HUES6 (cell line): ENCODE measurements around the gene CPZ.

ENCODE experiments used
- H3K27ac ChIP-seq: 2 replicates; pipeline ENCODE4 v1.7.0; 2013; ENCODE audit warnings: low read depth, mild to moderate bottlenecking, low read length, inconsistent platforms
- H3K27me3 ChIP-seq: 2 replicates; pipeline ENCODE4 v1.6.1; 2013; ENCODE audit warnings: low read length; ENCODE audit not compliant: control insufficient read depth, insufficient read depth
- H3K36me3 ChIP-seq: 2 replicates; pipeline ENCODE4 v1.6.1; 2013; ENCODE audit warnings: low read length; ENCODE audit not compliant: control insufficient read depth, insufficient read depth
- H3K4me1 ChIP-seq: 2 replicates; pipeline ENCODE4 v1.6.1; 2013; ENCODE audit warnings: low read length; ENCODE audit not compliant: control insufficient read depth, insufficient read depth
- H3K4me3 ChIP-seq: 2 replicates; pipeline ENCODE4 v1.5.1; 2013; ENCODE audit warnings: low read depth, low read length
- H3K9ac ChIP-seq: one replicate; pipeline ENCODE4 v1.6.1; 2013; ENCODE audit warnings: mild to moderate bottlenecking, low read length
- H3K9me3 ChIP-seq: 2 replicates; pipeline ENCODE4 v1.6.1; 2013; ENCODE audit warnings: low read depth, low read length; ENCODE audit not compliant: control insufficient read depth, insufficient read depth

CPZ gene

DNA sequence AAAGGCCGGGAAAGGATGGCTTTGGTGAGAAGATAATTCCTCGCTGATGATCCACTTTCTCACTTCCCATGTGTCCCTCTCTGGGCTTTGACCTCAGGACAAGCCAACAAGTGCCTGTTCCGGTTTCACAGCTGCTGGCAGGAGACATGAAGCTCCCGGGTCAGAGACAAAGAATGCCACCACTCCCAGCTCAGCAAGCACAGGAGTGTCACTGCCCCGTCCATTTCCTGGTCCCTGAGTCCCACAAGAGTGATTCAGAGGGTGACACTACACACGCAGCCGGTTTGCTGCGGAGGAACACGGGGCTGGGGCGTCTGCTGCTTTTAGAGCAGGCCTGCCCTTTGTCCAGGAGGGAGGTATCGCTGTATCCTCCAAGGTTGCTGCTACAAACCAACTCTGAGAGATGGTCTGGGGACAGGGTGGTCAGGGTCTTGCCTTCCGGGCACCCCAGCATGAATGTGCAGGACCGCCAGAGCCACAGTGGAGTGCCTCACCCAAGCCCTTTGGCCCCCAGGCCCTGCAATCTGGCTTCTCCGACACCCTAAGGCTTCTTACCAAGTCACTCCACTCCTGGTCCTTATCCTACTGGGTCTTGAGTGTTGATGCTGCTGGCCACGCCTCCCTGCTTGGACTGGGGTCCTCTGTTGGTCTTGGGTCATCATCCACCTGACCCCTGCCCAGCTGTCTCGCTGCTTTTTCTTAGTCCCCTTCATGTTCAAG lies 49.5 kb downstream of the CPZ start:
- no peak overlapping the region for H3K9ac ChIP-seq
- H3K9me3 ChIP-seq: no peaks in the 10 kb centered on the region
- H3K27ac ChIP-seq: no peak overlapping the region
- peaks cover 12% of the 10 kb centered on the region; the same call in 1 of the 2 replicates for H3K27me3 ChIP-seq
- no peaks in the 10 kb centered on the region for H3K4me1 ChIP-seq
- H3K36me3 ChIP-seq: no peaks in the 10 kb centered on the region
- H3K4me3 ChIP-seq: no peak overlapping the region

DNA sequence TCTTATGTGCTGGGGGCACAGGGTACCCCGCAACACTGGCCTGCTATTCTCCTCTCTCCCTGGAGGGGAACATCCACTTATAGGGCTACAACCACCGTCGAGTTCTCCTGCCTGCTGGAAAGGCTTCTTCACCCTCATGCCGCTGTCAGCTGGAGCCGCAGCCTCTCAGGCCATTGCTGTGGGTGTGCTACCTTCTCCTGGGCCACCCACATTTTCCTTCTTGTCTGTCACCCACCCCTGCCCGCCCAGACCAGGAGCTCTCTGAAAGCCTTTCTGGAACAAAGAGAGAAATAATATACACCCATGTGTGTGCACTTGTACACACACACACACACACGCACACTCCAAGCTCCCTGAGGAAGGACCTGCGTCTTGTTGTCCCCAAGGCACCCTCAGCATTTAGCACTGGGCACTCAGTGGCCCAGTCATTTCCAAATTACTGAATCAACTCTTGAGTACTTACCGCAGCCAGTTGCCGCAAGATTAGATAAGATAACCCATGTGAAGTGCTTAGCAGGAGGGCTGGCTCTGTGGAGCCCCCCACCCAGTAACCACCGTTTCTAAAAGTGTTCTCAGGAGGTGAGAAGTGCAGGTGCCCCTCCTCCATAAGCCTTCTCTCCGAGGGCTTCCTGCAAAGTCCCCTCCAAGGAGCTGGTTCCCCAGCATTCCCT lies 50.2 kb downstream of the CPZ start:
- Histone ChIP-seq H3K9ac (no peak overlapping the region), H3K36me3 (no peaks in the 10 kb centered on the region), H3K27ac (no peak overlapping the region), H3K9me3 (no peaks in the 10 kb centered on the region), H3K27me3 (peaks cover 5% of the 10 kb centered on the region; the same call in 1 of the 2 replicates), H3K4me1 (no peaks in the 10 kb centered on the region), H3K4me3 (no peak overlapping the region)

DNA sequence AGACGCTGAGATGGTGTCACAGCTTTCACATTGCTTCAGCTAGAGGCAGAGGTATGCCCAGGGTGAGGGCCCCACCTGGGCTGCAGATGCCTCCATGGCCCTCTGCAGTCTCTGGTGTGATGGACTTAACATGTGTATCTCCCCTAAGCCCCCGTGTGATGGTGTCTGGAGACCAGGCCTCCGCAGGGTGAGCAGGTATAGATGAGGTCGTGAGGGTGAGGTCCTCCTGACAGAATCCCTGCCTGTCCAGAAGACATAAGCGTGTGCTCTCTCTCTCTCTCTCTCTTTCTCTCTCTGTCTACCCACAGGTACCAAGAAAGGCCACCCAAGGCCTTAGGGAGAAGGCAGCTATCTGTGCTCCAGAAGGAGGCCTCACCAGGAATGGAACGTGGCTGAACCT lies 50.9 kb downstream of the CPZ start:
- Histone ChIP-seq H3K9me3 (no peaks in the 10 kb centered on the region), H3K9ac (no peak overlapping the region), H3K27ac (no peak overlapping the region), H3K4me3 (no peak overlapping the region), H3K27me3 (peaks cover 4% of the 10 kb centered on the region; the same call in 1 of the 2 replicates), H3K4me1 (no peaks in the 10 kb centered on the region), H3K36me3 (no peaks in the 10 kb centered on the region)

DNA sequence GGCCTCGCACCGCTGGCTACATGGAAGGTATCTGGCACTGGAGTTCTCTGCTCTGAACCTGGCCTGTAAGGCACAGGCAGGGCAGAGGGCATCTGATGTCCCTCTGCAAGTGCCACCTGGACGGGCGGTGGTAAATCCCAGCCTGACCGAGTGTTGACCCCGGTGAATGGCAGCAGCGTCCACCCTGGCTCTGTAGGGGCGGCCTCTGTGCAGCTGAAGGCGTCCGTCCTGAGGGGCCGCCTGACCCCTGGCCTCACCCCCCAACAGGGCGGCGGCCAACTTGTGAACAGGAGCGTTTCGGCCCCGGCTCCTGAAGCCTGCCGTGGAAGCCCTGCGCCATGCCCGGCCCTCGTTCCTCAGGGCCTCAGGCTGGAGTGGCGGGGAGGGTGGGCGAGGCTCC lies 51.4 kb downstream of the CPZ start:
- Histone ChIP-seq H3K27me3 (peaks cover 1% of the 10 kb centered on the region; the same call in 1 of the 2 replicates), H3K9ac (no peak overlapping the region), H3K27ac (no peak overlapping the region), H3K36me3 (no peaks in the 10 kb centered on the region), H3K4me1 (no peaks in the 10 kb centered on the region), H3K4me3 (no peak overlapping the region), H3K9me3 (no peaks in the 10 kb centered on the region)

DNA sequence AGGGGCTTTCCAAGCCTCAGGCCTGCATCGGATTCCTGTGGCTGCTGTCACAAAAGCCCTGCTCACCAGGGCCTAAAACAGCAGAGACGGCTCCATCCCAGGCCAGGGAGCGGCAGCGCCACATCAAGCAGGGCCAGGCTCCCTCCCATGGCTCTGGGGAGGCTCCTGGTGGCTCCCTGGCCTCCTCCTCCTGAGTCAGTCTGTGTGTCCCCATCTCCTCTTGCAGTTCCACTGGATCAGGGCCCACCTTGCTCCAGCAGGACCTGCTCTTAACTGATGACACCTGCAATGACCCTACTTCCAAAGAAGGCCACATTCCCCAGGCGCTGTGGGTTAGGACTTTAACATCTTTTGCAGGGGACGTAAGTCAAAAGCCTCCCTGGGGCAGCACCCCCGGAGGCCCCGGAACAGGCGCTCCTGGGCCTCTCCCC lies 51.9 kb downstream of the CPZ start:
- no peaks in the 10 kb centered on the region for H3K4me1 ChIP-seq
- H3K4me3 ChIP-seq: no peak overlapping the region
- H3K27me3 ChIP-seq: no peaks in the 10 kb centered on the region; the same call in 1 of the 2 replicates
- H3K36me3 ChIP-seq: no peaks in the 10 kb centered on the region
- H3K27ac ChIP-seq: no peak overlapping the region
- no peak overlapping the region for H3K9ac ChIP-seq
- H3K9me3 ChIP-seq: no peaks in the 10 kb centered on the region

DNA sequence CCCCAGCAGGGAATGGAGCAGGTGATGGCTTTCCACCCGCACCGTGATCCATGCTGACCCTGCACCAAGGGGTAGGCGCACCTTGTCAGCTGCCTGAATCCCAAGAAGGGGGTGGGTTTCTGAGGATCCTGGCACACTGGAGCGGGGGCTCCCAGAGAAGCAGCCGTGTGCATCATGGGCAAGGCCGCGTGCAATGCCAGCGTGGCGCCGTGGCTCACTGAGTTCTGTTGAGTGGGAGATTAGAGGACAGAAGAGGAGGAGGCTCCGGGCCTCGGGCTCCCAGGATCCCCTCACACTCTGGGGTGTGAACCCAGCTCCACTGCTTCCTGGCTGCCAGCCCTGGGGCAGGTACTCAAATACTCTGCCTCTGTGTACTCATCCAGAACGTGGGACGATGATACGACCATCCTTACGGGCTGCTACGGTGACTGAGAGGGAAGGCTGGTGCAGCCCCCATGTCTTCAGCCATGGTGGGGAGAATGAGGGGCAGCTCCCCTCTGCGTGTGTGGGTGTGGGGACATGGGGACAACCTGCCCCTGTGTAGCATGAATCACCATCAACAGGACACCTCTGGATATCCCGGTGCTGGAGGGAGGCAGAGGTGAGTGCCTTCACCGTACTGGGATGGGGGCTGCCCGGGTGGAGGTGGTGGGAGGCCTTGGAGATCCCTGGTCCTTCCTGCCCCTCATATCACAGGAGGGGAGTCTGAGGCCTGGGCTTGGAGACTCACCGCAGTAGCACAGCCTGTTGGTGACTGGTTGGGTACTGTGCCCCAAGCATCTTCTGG lies 52.6 kb downstream of the CPZ start:
- Histone ChIP-seq H3K4me3 (no peak overlapping the region), H3K4me1 (no peaks in the 10 kb centered on the region), H3K27ac (no peak overlapping the region), H3K9ac (no peak overlapping the region), H3K36me3 (no peaks in the 10 kb centered on the region), H3K27me3 (no peaks in the 10 kb centered on the region; the same call in 1 of the 2 replicates), H3K9me3 (no peaks in the 10 kb centered on the region)

DNA sequence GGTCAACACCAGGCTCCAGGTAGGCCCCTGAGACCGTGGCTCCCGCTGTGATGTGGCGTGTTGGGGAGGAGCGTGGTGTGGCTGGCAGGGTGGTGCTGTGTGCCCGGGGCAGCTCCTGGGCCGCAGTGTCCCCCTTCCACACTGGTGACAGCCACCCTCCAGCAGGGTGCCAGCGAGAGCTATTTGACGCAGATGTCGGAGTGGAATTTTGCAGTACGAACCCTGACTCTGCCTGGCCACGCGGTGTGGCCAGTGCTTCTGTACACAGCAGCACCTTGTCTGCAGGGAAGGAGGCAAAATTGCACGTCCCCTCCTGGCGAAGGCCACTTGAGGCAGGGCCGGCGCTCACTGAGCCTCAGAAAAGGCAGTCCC lies 53.2 kb downstream of the CPZ start:
- H3K9me3 ChIP-seq: no peaks in the 10 kb centered on the region
- H3K27me3 ChIP-seq: no peaks in the 10 kb centered on the region; the same call in 1 of the 2 replicates
- no peaks in the 10 kb centered on the region for H3K36me3 ChIP-seq
- H3K4me1 ChIP-seq: no peaks in the 10 kb centered on the region
- no peak overlapping the region for H3K27ac ChIP-seq
- H3K4me3 ChIP-seq: no peak overlapping the region
- H3K9ac ChIP-seq: no peak overlapping the region

DNA sequence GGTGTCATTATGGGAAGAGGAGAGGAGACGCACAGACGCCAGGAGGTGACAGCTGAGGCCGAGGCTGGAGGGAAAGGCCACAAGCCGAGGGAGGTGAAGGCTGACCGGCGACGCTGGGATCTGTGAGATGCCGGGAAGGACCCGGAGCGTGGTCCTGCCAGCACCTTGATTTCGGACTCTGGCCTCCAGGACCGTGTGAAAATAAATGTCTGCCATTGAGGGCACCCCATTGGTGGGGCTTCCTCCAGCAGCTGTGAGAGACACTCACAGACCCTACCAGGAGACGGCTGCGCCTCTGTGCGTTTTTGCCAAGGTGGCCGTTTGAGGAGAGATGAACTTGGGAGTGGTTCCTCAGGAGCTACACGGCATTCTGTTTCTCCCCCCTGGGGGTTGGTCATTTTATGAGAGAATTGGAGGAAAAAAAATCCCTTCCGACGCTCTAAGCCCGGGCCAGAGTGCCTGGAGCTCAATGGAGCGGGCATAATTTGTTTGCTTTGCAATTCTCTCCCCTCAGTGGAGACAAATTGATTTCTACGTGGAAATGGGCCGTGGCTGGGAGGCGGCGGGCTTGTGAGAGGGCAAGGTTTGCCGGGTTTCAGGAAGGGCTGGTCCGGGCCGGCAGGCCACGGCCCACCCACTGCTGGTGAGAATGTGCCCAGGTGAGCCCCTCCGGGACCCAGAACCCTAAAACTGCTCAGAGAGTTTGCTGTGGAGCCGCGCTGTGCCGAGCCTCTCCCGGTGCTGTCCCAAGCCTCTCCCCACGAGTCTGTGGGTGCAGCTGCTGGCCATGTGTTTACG lies 53.9 kb downstream of the CPZ start:
- H3K4me3 ChIP-seq: no peak overlapping the region

DNA sequence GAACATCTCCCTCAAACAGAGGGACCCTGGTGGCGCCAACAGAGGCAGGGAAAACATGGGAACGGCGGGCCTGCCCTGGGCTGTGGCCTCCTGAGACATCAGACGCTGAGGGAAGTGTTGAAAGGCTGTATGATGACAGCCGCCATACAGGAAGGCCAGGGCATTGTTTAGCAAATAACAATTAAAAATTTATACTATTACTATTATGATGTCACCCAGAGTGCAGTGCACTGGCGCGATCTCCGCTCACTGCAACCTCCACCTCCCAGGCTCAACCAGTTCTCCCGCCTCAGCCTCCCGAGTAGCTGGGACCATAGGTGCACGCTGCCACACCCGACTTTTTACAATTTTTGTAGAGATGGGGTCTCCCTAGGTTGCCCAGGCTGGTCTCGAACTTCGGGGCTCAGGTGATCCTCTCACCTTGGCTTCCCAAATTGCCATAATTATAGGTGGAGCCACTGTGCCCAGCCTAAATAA lies 54.6 kb downstream of the CPZ start:
- Histone ChIP-seq H3K9ac (no peak overlapping the region), H3K27me3 (no peaks in the 10 kb centered on the region; the same call in 1 of the 2 replicates), H3K9me3 (no peaks in the 10 kb centered on the region), H3K4me3 (no peak overlapping the region), H3K36me3 (no peaks in the 10 kb centered on the region), H3K27ac (no peak overlapping the region), H3K4me1 (no peaks in the 10 kb centered on the region)

More for the DNA sequence above, 53.9 kb downstream of the CPZ start:
- Histone ChIP-seq H3K27ac (no peak overlapping the region), H3K9ac (no peak overlapping the region), H3K36me3 (no peaks in the 10 kb centered on the region), H3K9me3 (no peaks in the 10 kb centered on the region), H3K27me3 (no peaks in the 10 kb centered on the region; the same call in 1 of the 2 replicates), H3K4me1 (no peaks in the 10 kb centered on the region)

DNA sequence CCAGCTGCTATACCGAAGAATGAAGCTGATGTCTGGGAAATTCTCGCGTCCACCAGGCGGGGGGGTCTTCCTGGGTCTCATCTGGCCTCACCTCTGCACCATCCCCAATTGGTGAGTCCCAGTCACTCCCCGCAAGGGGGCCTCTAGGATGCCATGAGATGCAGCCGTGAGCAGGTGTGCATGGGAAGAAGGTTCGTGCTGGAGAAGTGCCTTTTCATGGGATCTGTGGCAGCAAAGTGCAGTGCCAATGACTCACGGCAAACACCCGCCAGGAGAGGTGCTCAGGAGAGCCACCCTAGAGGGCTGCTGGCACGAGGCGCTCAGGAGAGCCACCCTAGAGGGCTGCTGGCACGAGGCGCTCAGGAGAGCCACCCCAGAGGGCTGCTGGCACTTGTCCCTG lies 55.1 kb downstream of the CPZ start:
- Histone ChIP-seq H3K4me1 (no peaks in the 10 kb centered on the region), H3K4me3 (no peak overlapping the region), H3K27me3 (peaks cover 1% of the 10 kb centered on the region; the same call in 1 of the 2 replicates), H3K36me3 (no peaks in the 10 kb centered on the region), H3K9ac (no peak overlapping the region), H3K27ac (no peak overlapping the region), H3K9me3 (no peaks in the 10 kb centered on the region)
